Astrocyte (in vitro differentiated cells and primary cell): ENCODE measurements around the gene RNF144A.

Experiments used
- CTCF ChIP-seq: IDR thresholded peaks from 2 replicates; pipeline ENCODE4 v1.5.1; 2011; ENCODE audit warnings: low read depth, mild to moderate bottlenecking, inconsistent platforms, low read length, moderate library complexity; ENCODE audit not compliant: insufficient read depth
- EZH2 ChIP-seq: IDR thresholded peaks from 2 replicates; pipeline ENCODE4 v1.6.1; 2012; ENCODE audit warnings: mild to moderate bottlenecking, low read length, inconsistent platforms; ENCODE audit not compliant: insufficient read depth

DNA sequence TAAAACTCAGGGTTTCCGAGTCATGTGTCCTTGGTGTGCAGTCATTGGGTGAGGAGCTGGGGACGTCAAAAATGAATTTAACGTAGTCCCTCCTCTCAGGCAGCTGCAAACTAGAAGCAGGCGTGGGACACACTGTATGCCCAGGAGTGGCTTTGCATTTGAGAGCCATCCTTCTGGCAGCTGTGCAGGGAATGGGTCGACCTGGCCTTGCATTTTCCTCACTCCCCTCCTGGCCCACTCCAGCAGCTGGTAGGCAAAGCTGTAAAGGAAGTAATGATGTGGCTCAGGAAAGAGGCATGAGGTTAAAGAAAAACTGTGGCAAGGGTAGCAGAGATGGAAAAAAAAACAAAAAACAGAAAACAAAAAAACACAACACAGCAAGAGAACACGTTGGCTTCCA lies 46.5 kb downstream of the RNF144A start:
- TF ChIP-seq CTCF (no peak), EZH2 (no peak)
